ENCODE data around the gene PLCB4.

DNA sequence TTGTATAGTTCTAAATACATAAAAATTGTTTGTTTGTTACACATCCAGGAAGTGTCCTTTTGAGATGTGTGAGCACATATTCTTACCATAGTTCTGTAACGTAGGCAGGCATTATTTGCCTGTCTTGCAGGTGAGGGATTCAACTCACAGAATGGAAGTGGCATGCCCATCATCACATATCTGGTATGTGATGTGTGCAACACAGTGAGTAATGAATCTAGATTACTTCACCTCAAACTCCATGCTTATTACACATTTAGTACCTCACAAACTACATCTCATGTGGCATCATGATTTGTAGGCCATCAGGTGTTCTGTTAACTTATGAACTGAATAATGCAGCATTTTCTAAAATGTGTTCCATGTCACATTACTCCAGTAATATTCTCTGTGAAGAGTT lies 181.6 kb downstream of the PLCB4 start:
- TF ChIP-seq ELF1 (IDR thresholded peaks at IDR 0.05) (no peak), POLR2AphosphoS5 (IDR thresholded peaks at IDR 0.05; ENCODE audit: low read depth, low read length) (no peak), CTCF (IDR thresholded peaks at IDR 0.05) (no peak), EP300 (IDR thresholded peaks at IDR 0.05; ENCODE audit: borderline replicate concordance in 1 of 2, low read depth in 1 of 2, low read length in 1 of 2) (no peak), RFX5 (IDR thresholded peaks at IDR 0.05; ENCODE audit: low read length) (no peak)
- TF ChIP-seq, protein P1, sequence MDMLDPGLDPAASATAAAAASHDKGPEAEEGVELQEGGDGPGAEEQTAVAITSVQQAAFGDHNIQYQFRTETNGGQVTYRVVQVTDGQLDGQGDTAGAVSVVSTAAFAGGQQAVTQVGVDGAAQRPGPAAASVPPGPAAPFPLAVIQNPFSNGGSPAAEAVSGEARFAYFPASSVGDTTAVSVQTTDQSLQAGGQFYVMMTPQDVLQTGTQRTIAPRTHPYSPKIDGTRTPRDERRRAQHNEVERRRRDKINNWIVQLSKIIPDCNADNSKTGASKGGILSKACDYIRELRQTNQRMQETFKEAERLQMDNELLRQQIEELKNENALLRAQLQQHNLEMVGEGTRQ (IDR thresholded peaks at IDR 0.05; ENCODE audit: borderline replicate concordance, low read depth, low read length), result no peak

Measured in SK-N-SH (cell line).